Transverse colon (tissue), 4 donors: Measurements from ENCODE around the gene TMEM72.

ENCODE experiments used
- CTCF ChIP-seq, 5 experiments: fragments of 200-600 bp in 3 of 5; fragments of 450-650 bp in 2 of 5; sonication (generic) in 3 of 5; IDR thresholded peaks; 1 replicate in 2 of 5; 2 replicates in 3 of 5; pipeline ENCODE4 v1.5.1; 2016 to 2017; ENCODE audit warnings: antibody characterized with exemption in 5 of 5, inconsistent platforms in 3 of 5, mild to moderate bottlenecking in 2 of 5, moderate library complexity in 1 of 5
- POLR2AphosphoS5 ChIP-seq, 3 donors: sonication (generic); formaldehyde crosslinking; IDR thresholded peaks; one replicate each; pipeline ENCODE4 v1.6.1; 2016; ENCODE audit warnings: antibody characterized with exemption in 3 of 3

- TF ChIP-seq CTCF (IDR thresholded peaks at IDR 0.05) (no peak), POLR2AphosphoS5 (IDR thresholded peaks at IDR 0.05) (no peak)
These were observed 2.9 kb upstream of the TMEM72 start for GRCh38 chr10:44908066-44908749.
